Right atrium auricular region (tissue), 2 donors: ENCODE results near the gene DCTN2. TPM values are rescaled to one million over a fixed set of nuclear protein-coding genes. Genes with fewer than 3 reads are reported as not detected.
"Not testable (repeated sequence)": the region's sequence is repeated elsewhere in the genome, so short reads cannot be mapped to it uniquely, and the experiment has no call there.

Source experiments
- DNase-seq: peaks from one replicate; pipeline ENCODE4 v3.0.0-alpha.2; 2019; ENCODE audit warnings: low spot score
- H3K27ac ChIP-seq, 2 donors: fragments of 200-600 bp; sonication (generic); 1 replicate in 1 of 2; 2 replicates in 1 of 2; pipeline ENCODE4 v1.5.1; 2016 to 2019
- H3K27me3 ChIP-seq, 2 donors: fragments of 200-600 bp; sonication (generic); one replicate each; pipeline versions ENCODE4 v1.5.1 to v1.6.0; 2017 to 2019
- H3K36me3 ChIP-seq: fragments of 200-600 bp; sonication (generic); one replicate; pipeline ENCODE4 v1.5.1; 2016
- H3K4me1 ChIP-seq, 2 donors: fragments of 200-600 bp; sonication (generic); one replicate each; pipeline versions ENCODE4 v1.5.1 to v1.6.0; 2017 to 2019
- H3K4me3 ChIP-seq, 2 donors: fragments of 200-600 bp; sonication (generic); 1 replicate in 1 of 2; 2 replicates in 1 of 2; pipeline ENCODE4 v1.5.1; 2017 to 2019; ENCODE audit warnings: mild to moderate bottlenecking in 1 of 2, moderate library complexity in 1 of 2
- H3K9me3 ChIP-seq, 2 donors: fragments of 200-600 bp; sonication (generic); one replicate each; pipeline ENCODE4 v1.5.1; 2019
- total RNA-seq, 2 donors: library from RNA; depleted of rRNA; stranded (reverse); fragments of >200 nt; gene quantifications; one replicate each; pipeline ENCODE4 v1.1.0, GENCODE V29; 2016
- TF ChIP-seq, protein P1 (sequence below), 2 donors: fragments of 200-600 bp; sonication (generic); IDR thresholded peaks; one replicate each; pipeline ENCODE4 v1.5.1; 2019; ENCODE audit warnings: antibody characterized with exemption in 2 of 2

Gene DCTN2
- total RNA-seq, 2 donors from 2014 or later, result 109 to 114 TPM

- no peak for DNase-seq
- no peak overlapping the region for H3K4me3 ChIP-seq
- H3K27ac ChIP-seq, result no peak overlapping the region
- no peaks in the 10 kb centered on the region for H3K4me1 ChIP-seq
- H3K27me3 ChIP-seq, result no peaks in the 10 kb centered on the region
- peaks cover 54% of the 10 kb centered on the region for H3K36me3 ChIP-seq
- H3K9me3 ChIP-seq, result no peaks in the 10 kb centered on the region
- TF ChIP-seq, protein P1, sequence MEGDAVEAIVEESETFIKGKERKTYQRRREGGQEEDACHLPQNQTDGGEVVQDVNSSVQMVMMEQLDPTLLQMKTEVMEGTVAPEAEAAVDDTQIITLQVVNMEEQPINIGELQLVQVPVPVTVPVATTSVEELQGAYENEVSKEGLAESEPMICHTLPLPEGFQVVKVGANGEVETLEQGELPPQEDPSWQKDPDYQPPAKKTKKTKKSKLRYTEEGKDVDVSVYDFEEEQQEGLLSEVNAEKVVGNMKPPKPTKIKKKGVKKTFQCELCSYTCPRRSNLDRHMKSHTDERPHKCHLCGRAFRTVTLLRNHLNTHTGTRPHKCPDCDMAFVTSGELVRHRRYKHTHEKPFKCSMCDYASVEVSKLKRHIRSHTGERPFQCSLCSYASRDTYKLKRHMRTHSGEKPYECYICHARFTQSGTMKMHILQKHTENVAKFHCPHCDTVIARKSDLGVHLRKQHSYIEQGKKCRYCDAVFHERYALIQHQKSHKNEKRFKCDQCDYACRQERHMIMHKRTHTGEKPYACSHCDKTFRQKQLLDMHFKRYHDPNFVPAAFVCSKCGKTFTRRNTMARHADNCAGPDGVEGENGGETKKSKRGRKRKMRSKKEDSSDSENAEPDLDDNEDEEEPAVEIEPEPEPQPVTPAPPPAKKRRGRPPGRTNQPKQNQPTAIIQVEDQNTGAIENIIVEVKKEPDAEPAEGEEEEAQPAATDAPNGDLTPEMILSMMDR (IDR thresholded peaks at IDR 0.05), result no peak
These were observed 48.4 kb downstream of the DCTN2 start for GRCh38 chr12:57498571-57498970.

- peaks cover 54% of the 10 kb centered on the region for H3K36me3 ChIP-seq
- DNase-seq, result no peak
These were observed 48.9 kb downstream of the DCTN2 start for GRCh38 chr12:57498132-57498502.

GRCh38 chr12:57497223-57498131, 49.5 kb downstream of the DCTN2 start:
- Histone ChIP-seq H3K4me3 (no peak overlapping the region), H3K9me3 (no peaks in the 10 kb centered on the region)
- TF ChIP-seq, protein P1 (IDR thresholded peaks at IDR 0.05), result no peak

More at GRCh38 chr12:57498132-57498502, 48.9 kb downstream of the DCTN2 start:
- no peak overlapping the region for H3K4me3 ChIP-seq
- no peaks in the 10 kb centered on the region for H3K9me3 ChIP-seq
- no peak overlapping the region for H3K27ac ChIP-seq
- no peaks in the 10 kb centered on the region for H3K27me3 ChIP-seq
- TF ChIP-seq, protein P1 (IDR thresholded peaks at IDR 0.05), result no peak
- no peaks in the 10 kb centered on the region for H3K4me1 ChIP-seq

GRCh38 chr12:57496822-57497221, 50.2 kb downstream of the DCTN2 start:
- Histone ChIP-seq H3K36me3 (peaks cover 51% of the 10 kb centered on the region), H3K27me3 (no peaks in the 10 kb centered on the region), H3K4me3 (no peak overlapping the region), H3K27ac (no peak overlapping the region), H3K4me1 (no peaks in the 10 kb centered on the region), H3K9me3 (no peaks in the 10 kb centered on the region)
- TF ChIP-seq, protein P1 (IDR thresholded peaks at IDR 0.05), result no peak
- no peak for DNase-seq

More at GRCh38 chr12:57497223-57498131, 49.5 kb downstream of the DCTN2 start:
- no peak for DNase-seq
- H3K4me1 ChIP-seq, result no peaks in the 10 kb centered on the region
- H3K27me3 ChIP-seq, result no peaks in the 10 kb centered on the region
- H3K36me3 ChIP-seq, result peaks cover 54% of the 10 kb centered on the region
- H3K27ac ChIP-seq, result no peak overlapping the region

DNA sequence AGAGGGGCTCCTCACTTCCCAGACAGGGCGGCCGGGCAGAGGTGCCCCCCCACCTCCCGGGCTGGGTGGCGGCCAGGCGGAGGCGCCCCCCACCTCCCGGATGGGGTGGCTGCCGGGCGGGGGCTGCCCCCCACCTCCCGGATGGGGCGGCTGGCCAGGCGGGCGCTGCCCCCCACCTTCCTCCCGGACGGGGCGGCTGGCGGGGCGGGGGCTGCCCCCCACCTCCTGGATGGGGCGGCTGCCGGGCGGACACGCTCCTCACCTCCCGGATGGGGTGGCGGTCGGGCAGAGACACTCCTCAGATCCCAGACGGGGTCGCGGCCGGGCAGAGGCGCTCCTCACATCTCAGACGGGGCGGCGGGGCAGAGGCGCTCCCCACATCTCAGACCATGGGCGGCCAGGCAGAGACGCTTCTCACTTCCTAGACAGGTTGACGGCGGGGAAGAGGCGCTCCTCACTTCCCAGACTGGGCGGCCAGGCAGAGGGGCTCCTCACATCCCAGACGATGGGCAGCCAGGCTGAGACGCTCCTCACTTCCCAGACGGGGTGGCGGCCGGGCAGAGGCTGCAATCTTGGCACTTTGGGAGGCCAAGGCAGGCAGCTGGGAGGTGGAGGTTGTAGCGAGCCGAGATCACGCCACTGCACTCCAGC, 51.8 kb downstream of the DCTN2 start:
- H3K27me3 ChIP-seq, result not testable (repeated sequence)

More for the DNA sequence above, 51.8 kb downstream of the DCTN2 start:
- H3K27ac ChIP-seq, H3K9me3 ChIP-seq, H3K4me1 ChIP-seq, DNase-seq, H3K4me3 ChIP-seq: not testable (repeated sequence)
- peaks cover 51% of the 10 kb centered on the region for H3K36me3 ChIP-seq
